Stimulated activated CD4-positive, alpha-beta T cell treated with anti-CD3 and anti-CD28 coated beads, Interleukin-2, amount 100 ng/mL, for 4 hours (primary cell): ENCODE measurements around the gene PDE6B.
"Not testable (repeated sequence)": the region's sequence is repeated elsewhere in the genome, so short reads cannot be mapped to it uniquely, and the experiment has no call there.

Experiments
- DNase-seq: peaks from one replicate; pipeline ENCODE4 v3.0.0-alpha.2; 2020; ENCODE audit warnings: low read depth

PDE6B gene

DNA sequence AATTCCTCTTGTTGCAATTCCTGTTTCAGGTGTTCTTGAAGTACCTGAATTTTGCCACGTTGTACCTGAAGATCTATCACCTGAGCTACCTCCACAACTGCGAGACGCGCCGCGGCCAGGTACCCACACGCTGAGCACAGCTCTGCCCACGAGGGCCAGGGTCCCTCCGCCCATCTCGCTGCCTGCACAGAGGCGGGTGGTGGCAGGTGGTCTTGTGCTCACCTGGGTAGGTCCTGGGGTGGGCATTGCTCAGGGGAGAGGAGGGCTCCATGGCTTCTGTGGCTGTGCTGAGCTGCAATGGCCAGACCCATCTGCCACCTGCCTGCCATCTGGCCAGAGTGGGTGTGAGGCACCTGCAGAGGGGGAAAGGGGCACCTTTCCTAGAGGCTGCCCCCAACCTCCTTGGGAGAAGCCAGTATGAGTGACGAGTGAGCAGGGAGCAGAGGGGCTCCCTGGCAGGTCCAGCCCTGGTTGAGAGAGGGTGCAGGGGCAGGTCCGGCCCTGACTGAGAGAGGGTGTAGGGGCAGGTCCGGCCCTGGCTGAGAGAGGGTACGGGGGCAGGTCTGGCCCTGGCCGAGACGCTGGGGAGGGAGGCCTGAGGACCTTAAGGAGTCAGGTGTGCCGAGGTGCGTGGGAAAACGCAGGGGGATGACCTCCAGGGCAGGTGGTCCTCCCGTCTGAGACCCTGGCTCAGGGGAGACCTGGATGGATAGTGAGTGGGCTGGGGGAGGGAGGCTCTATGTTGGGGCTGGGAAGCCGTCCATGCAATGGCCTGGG, 10.7 kb downstream of the PDE6B start:
- DNase-seq = no peak

DNA sequence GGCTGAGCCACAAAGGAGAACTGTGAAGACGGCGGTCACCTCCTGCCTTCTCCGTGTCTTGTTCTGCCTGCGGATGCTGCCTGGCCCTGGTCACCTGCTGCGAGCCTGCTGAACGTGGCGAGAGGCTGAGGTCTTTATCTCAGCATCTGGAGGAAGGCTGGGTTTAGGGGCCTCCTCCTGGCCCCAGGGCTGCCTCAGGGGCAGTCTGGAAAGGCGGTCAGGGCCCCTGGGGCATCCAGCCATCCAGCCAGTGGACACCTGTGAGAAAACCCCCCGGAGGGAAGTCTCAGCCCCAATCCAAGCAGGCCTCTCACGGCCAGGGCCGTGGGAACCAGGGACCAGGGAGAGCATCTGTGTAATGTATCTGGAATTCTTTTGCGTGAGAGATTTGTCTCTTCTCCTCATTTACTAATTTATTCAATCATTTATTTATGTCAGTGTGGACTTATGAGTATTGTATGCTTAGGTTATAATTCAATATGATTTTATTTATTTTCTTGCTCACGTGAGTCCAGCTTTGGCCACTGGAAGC, 11.3 kb downstream of the PDE6B start:
- no peak for DNase-seq

DNA sequence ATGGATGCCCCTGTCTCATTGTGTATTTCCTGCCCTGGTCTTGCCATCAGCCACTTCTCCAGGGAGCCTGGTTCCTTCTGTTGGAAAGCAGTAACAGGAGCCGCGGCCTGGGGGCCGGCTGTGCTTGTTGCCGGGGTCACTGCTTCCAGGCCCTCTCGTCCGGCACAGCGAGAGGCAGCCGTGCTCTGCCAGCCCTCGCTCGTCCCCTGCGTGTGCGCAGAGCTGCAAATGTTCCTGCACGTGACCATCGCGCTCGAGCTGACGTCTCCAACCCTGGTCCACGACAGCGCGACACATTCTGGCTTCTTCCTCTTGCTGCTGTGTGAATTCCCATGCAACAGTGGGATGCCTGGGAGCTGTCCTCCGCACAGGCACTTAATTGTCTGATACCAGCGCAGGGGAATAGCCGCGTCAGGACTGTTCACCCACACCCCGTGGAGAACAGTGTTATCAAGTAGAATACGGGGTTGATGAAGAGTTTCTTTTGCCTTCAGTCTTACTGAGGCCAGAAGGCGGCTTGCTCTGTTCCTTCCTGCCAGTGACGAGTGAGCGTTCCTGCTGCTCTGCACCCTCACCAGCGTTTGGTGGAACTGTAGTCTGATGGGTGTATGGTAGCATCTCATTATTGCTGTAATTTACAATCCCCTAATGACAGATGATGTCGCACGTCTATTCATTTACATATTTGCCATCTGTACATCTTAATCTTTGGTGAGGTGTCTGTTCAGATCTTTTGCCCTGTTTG, 12.3 kb downstream of the PDE6B start:
- no peak for DNase-seq

DNA sequence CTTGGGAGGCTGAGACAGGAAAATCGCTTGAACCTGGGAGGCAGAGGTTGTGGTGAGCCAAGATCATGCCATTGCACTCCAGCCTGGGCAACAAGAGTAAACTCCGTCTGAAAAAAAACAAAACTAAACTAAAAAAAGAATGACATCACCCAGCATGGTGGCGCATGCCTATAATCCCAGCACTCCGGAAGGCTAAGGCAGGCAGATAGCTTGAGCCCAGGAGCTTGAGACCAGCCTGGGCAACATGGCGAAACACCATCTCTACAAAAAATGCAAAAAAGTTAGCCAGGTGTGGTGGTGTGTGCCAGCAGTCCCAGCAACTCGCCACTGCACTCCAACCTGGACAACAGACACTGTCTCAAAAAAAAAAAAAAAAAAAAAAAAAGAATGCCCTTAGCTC, 17.0 kb downstream of the PDE6B start:
- DNase-seq = not testable (repeated sequence)

DNA sequence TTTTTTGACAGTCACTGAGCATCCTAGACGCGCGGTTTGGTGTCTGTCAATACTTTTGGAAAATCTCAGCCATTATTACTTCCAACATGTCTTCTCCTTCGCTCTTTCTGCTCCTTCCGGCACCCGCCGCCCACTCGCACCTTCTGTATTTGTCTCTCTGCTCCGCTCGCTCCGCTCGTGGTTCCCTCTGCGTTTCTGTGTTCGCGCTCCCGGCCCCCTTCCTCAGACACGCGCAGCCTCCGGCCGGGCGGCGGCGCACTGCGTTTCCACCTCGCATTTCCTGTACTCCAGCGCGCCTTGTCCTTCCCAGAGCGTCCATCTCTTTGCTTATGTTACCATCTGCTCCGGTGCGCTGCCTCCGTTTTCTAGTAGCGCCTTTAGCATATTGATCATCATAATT, 21.1 kb downstream of the PDE6B start:
- DNase-seq = no peak

DNA sequence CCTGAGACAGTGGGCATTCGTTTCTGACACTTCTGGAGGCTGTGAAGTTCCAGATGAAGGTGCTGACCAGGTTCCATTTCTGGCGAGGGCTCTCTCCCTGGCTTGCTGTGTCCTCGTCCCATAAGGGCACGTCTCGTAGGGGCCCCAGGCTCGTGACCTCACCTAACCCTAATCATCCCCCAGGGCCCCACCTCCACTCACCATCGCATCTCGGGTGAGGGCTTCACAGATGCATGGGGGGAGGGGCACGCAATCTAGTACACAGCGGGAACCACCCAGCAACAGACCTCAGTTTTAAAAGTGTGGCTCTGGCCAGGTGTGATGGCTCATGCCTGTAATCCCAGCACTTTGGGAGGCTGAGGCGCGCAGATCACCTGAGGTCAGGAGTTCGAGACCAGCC, 22.1 kb downstream of the PDE6B start:
- no peak for DNase-seq

DNA sequence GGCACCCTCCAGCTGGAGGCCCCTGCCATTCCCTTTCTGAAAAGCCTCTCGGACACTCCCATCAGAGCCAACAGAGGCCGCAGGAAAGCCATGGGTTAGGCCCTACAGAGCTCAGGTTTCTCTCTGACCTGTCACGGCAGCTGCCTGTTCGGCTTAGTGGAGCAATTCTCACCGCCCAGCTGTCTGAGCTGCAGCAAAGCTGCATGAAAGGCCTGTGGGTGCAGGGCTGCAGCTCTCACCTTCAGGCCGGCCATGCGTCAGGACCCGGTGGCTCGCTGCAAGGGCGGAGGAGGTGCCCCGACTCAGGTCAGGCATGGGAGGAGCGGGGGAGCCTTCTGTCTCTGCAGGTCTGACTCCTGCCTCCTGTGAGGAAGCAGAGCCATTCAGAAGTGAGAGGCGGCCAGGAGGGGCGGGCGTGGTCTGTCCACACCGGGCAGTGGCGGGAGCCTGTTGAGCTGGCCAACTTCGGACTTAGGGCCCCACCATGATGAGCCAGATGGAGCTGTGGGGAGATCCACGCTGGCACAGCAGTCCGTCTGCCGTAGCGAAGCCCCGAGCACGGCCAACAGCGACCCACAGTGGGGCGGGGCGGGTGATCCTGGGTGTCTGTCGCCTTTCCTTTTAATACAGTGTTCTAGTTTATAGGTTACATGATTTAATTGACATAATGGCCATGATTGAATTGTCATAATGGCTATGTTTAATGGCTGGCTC, 23.4 kb downstream of the PDE6B start:
- DNase-seq = no peak

DNA sequence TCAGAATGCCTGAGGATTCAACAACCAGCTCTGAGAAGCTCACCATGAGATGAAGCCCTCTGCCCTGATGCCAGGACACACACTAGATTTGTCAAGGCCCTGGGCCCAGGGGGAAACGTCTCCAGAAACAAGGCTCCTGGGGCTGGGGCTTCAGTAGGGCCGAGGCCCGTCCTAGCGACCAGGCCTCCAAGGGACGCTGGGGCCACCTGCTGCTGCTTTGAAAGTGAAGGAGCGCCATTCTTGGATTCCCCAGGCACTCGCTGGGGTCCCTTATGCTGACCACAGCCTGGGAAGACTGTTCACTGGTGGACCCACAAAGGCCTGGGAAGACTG, 23.9 kb downstream of the PDE6B start:
- no peak for DNase-seq

DNA sequence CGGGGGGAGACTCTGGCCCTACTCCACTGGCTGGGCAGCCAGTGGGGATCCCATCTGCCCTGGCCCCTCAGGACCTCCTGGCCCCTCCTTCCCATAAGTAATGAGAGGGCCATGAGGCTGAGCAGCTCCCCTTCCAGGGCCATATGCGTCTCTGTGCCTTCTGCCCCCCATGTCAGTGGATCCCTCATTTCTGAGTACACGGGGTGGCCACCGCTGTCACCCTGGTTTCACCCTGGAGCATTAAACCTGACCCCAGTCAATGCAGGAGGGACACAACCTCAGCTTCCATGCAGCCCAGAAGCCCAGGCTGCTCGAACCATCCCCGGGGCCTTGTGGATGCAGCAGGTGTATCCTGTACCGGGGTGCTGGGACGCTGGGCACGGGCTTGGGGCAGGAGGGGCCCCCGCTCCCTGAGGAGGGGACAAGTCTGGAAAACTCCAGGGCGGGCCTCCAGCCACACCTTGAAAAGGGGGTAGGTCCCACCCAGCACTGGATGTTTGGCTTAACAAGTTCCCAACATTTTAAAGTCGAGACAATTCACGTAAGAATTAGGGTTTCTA, 24.5 kb downstream of the PDE6B start:
- no peak for DNase-seq

DNA sequence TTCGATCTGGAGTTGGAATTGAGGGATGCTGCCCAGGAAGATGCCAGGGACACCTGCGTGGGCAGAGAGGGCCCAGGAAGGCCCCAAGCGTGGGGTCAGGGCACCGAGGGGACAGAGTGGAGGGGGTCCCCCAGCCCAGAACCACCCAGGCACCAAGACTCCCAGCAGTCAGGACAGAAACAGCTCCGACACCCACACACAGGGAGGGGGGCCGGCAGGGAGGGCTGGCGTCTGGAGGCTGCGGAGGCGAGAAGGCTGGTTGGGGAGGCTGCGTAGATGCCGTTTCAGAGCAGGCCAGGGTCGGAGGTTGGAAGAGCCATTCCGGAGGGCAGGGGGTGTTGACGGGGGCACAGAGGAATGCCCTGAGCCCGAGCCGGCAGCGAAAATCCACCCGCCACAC, 25.1 kb downstream of the PDE6B start:
- DNase-seq = no peak

DNA sequence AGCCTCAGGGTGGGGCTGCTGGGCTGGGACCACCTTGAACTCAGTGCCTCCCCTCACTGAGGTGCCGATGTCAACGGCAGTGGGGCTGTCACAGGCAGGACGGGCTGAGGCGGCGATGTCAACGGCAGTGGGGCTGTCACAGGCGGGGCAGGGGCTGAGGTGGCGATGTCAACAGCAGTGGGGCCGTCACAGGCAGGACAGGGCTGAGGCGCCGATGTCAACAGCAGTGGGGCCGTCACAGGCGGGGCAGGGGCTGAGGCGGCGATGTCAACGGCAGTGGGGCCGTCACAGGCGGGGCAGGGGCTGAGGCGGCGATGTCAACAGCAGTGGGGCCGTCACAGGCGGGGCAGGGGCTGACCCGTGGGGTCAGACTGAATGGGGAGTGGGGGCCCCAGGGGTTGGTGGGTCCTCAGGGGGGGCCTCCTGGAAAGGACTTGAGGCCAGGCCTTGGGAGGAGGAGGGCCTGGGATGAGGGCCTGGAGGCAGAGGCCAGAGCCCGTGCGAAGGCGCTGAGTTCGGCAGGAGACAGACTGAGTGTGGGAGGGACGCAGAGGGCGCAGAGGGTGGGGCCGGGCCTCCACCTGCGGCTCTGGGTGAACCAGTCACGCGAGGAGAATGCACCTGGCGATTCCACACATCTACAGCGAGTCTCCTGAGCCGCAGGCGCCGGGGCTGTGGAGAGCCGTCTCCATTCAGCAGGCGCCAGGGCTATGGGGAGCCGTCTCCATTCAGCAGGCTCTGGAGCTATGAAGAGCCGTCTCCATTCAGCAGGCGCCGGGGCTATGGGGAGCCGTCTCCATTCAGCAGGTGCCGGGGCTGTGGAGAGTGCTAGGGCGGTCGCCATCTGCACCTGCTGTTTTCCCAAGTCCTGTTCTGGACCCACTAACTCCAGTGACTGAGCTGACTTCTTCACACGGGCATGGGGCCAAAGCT, 25.8 kb downstream of the PDE6B start:
- no peak for DNase-seq

DNA sequence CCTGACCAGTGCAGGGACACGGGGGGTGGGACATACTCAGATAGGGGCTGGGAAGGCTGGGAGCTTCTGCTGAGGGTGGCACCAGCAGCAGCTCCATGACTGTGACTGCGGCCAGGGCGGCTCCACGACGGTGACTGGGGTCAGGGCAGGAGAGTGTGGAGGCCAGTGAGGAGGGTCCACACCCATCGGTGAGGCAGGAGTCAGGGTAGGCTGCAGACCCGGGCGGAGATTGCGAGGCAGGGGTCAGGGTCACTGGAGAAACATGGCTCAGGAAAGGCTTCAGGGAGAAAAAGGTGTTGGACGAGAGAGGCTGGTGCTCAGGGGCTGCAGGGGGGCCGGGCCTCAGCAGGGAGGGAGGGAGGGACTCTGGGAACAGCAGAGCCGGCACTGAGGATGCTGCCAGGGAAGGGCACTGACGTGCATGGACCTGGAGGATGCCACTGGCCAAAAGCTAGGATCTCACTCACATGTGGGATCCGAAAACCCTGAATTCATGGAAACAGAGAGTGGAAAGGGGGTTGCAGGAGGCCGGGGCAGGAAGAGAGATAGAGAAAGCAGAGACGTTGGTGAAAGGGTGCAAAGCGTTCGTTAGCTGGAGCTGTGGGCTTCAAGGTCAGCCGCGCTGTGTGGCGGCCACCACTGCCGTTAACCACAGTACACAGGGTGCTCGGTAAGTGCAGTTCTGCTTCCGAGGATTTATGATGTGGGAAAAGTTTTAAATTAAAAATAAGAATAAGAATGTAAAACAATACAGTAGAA, 26.7 kb downstream of the PDE6B start:
- no peak for DNase-seq

DNA sequence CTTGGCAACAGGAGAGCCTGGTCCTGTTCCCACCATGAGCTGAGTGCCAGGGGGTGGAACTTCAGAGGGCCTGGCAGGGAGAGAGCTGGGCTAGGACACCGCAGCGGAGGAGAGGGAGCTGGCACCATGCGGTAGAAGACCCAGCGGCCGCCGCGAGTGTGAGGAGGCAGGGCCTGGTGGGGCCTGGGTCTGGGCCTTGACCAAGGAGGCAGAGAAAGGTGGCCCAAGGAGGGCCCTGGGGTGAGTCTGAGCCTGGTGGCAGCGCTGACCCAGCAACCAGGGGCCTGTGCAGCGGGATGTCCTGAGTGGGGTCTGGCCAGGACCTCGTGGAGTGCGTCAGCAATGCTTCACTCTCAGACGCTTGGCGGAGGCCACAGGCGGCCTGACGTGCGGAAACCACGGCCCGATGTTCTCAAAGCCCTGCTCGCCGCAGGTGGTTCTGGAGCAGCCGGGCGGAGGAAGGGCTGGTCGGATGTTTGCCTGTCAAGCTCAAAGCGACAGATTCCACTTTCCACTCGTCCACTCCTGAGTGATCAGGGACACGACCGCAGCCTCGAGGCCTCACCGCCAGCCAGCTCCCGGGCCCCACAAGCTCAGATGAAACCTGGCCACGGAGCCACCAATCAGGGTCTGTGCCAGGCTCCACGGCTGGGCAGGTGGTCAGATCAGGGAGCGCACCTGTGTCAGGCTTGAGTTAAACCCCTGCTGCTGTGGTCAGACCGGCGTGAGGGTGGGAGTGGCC, 27.9 kb downstream of the PDE6B start:
- DNase-seq = no peak

DNA sequence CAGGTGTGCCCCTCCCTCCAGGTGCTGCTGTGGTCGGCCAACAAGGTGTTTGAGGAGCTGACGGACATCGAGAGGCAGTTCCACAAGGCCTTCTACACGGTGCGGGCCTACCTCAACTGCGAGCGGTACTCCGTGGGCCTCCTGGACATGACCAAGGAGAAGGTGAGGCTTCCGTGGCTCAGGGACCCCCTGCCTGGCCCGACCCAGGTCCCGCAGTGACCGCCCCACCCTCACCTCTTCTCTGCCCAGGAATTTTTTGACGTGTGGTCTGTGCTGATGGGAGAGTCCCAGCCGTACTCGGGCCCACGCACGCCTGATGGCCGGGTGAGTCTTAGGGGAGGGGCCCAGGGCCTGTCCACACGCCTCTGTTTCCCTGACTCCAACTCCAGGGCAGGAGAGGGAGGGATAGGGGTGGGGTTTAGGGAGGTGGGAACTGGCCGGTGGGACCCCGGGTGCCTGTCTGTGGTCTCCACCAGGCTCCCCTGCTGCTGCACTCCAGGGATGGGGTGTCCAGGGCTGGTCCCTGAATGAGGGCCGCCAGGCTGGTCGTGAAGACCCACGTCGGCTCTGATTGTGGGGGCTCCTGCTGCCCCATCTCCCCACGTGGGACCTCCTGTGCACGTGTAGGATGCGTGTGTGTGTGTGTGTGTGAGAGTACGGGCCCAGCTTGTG, 28.6 kb downstream of the PDE6B start:
- DNase-seq = no peak

DNA sequence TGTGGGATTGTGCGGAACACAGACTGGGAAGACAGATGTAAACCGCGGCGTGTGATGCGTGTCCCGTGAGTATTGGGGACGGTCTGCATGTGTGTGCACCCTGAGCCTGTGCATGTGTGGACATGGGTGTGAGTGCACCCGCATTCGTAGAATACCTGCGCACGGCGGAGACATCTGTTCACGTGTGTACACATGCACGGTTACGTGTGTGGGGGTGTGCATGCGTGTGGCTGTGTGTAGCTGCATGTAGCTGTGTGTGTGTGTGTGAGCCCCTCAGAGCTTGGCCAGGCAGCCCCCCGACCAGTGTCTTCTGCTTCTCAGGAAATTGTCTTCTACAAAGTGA, 29.1 kb downstream of the PDE6B start:
- DNase-seq = no peak

DNA sequence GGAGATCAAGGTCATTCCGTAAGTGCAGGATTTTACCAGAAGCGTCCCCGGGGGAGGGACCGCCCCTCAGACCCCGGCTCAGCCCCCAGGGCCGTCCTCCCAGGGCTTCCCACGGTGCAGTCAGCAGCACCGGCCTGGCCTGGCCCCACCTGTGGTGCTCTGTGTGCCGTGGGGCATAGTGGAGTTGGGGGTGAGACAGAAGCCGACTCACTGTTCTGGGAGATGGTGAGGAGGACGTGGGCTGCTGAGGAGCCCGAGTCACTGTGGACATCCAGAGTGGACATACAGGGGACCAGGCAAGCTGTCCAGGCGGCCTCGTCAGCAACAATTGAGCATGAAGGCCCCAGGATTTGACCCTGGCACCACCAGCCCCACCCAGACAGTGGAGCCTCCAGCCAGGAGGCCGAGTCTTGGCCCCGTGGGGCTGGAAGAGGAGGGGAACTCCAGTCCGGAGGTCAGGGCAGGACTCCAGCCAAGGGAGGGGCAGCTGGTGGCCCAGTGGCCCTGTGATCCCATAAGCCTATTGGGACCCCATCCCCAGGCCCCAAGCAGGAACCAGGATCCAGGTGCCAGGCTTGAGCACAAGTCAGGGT, 29.6 kb downstream of the PDE6B start:
- DNase-seq = no peak

DNA sequence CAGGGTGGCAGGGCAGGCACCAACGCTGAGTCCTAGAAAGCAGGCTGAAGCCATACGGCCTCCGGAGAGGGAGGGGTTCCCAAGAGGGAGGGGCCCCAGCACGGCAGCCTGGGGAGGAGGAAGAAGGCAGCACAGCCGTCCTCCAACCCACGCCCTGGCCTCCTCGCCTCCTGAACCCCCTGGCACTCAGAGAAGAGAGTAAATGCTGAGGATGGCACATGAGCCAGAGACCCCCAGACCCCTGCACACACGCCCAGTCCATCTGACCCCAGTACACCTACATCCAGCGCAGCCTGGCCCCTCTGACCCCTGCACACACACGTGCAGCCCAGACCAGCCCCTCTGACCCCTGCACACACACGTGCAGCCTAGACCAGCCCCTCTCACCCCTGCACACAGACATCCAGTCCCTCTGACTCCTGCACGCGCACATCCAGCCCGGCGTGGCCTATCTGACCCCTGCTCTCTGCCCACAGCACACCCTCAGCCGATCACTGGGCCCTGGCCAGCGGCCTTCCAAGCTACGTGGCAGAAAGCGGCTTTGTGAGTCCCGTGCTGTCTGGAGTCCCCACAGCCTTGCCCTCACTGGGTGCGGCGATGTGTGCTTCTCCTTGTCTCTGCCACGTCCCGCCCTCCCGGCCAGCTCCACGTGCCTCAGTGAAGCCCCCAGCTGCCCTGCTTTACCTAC, 30.2 kb downstream of the PDE6B start:
- no peak for DNase-seq
